Measurements from ENCODE around the gene ANKRD22.
"Not testable (repeated sequence)": the region's sequence is repeated elsewhere in the genome, so short reads cannot be mapped to it uniquely, and the experiment has no call there.

GRCh38 chr10:88882646-88883447 is 31.2 kb upstream of the ANKRD22 start:
- not testable (repeated sequence) for TF ChIP-seq CTCF (conservative IDR thresholded peaks at IDR 0.05 in 1 of 2, IDR thresholded peaks at IDR 0.05 in 1 of 2; ENCODE audit: extremely low read depth in 1 of 2, insufficient read depth in 1 of 2, low read depth in 1 of 2, low read length in 2 of 2); EZH2 (IDR thresholded peaks at IDR 0.05; ENCODE audit: borderline replicate concordance, low read length)

Measured in mammary epithelial cell (primary cell).